H9 (cell line): ENCODE measurements around the gene PTCD2. TPM values are rescaled to one million over a fixed set of nuclear protein-coding genes. Genes with fewer than 3 reads are reported as not detected.

ENCODE experiments used
- DNase-seq: peaks from one replicate; pipeline ENCODE4 v3.0.0-alpha.2; 2017
- H2AFZ ChIP-seq: one replicate; pipeline ENCODE4 v1.6.1; 2013; ENCODE audit warnings: mild to moderate bottlenecking, low read length, control low read depth, moderate library complexity
- H2AK5ac ChIP-seq: 2 replicates; pipeline ENCODE4 v1.6.1; 2013; ENCODE audit warnings: low read length, control low read depth, mixed read lengths; ENCODE audit not compliant: insufficient read length
- H2BK120ac ChIP-seq: one replicate; pipeline ENCODE4 v1.6.1; 2013; ENCODE audit warnings: low read depth, mild to moderate bottlenecking, low read length, control low read depth, inconsistent platforms; ENCODE audit not compliant: poor library complexity, severe bottlenecking
- H2BK12ac ChIP-seq: 2 replicates; pipeline ENCODE4 v1.6.1; 2013; ENCODE audit warnings: low read length, control low read depth, mixed read lengths, low read depth; ENCODE audit not compliant: insufficient read length
- H2BK15ac ChIP-seq: 2 replicates; pipeline ENCODE4 v1.6.1; 2013; ENCODE audit warnings: low read depth, low read length, control low read depth
- H2BK20ac ChIP-seq: one replicate; pipeline ENCODE4 v1.6.1; 2013; ENCODE audit warnings: low read depth, mild to moderate bottlenecking, low read length, control low read depth, inconsistent platforms; ENCODE audit not compliant: poor library complexity, severe bottlenecking
- H2BK5ac ChIP-seq: 2 replicates; pipeline ENCODE4 v1.6.1; 2013; ENCODE audit warnings: low read length, control low read depth, mixed read lengths; ENCODE audit not compliant: insufficient read length
- H3K14ac ChIP-seq: 2 replicates; pipeline ENCODE4 v1.6.1; 2013; ENCODE audit warnings: low read length, control low read depth; ENCODE audit not compliant: insufficient read depth
- H3K18ac ChIP-seq: 2 replicates; pipeline ENCODE4 v1.6.1; 2013; ENCODE audit warnings: low read depth, mild to moderate bottlenecking, mixed read lengths, low read length, control low read depth; ENCODE audit not compliant: insufficient read length
- H3K23ac ChIP-seq: 2 replicates; pipeline ENCODE4 v1.6.1; 2013; ENCODE audit warnings: low read length, control low read depth, mixed read lengths, low read depth; ENCODE audit not compliant: insufficient read length
- H3K23me2 ChIP-seq: 2 replicates; pipeline ENCODE4 v1.6.1; 2013; ENCODE audit warnings: low read depth, mild to moderate bottlenecking, mixed read lengths, low read length, control low read depth; ENCODE audit not compliant: insufficient read length, poor library complexity, severe bottlenecking
- H3K27ac ChIP-seq: 2 replicates; pipeline ENCODE4 v1.5.1; 2013; ENCODE audit warnings: low read length, control low read depth, mixed read lengths, low read depth; ENCODE audit not compliant: insufficient read length
- H3K27me3 ChIP-seq: 2 replicates; pipeline ENCODE4 v1.6.1; 2013; ENCODE audit warnings: low read length, control low read depth, inconsistent platforms; ENCODE audit not compliant: insufficient read depth
- H3K4ac ChIP-seq: 2 replicates; pipeline ENCODE4 v1.6.1; 2013; ENCODE audit warnings: low read depth, mild to moderate bottlenecking, control low read depth, inconsistent platforms, low read length, moderate library complexity
- H3K4me1 ChIP-seq: 2 replicates; pipeline ENCODE4 v1.6.1; 2013; ENCODE audit warnings: low read length, control low read depth, inconsistent platforms; ENCODE audit not compliant: insufficient read depth
- H3K4me2 ChIP-seq: 2 replicates; pipeline ENCODE4 v1.6.1; 2013; ENCODE audit warnings: low read length, control low read depth, mixed read lengths; ENCODE audit not compliant: insufficient read length, insufficient read depth
- H3K56ac ChIP-seq: 2 replicates; pipeline ENCODE4 v1.6.1; 2013; ENCODE audit warnings: low read depth, mild to moderate bottlenecking, mixed read lengths, low read length, control low read depth; ENCODE audit not compliant: insufficient read length
- H3K79me1 ChIP-seq: 2 replicates; pipeline ENCODE4 v1.6.1; 2013; ENCODE audit warnings: low read depth, mild to moderate bottlenecking, moderate library complexity, low read length, control low read depth, inconsistent platforms; ENCODE audit not compliant: insufficient read depth, poor library complexity, severe bottlenecking
- H3K79me2 ChIP-seq: 2 replicates; pipeline ENCODE4 v1.6.1; 2013; ENCODE audit warnings: low read length, control low read depth, inconsistent platforms; ENCODE audit not compliant: insufficient read depth
- H3K9ac ChIP-seq: 2 replicates; pipeline ENCODE4 v1.6.1; 2013; ENCODE audit warnings: low read length, control low read depth, mixed read lengths; ENCODE audit not compliant: insufficient read length; ENCODE audit errors: extremely low read depth
- H3K9me3 ChIP-seq: one replicate; pipeline ENCODE4 v1.6.1; 2013; ENCODE audit warnings: low read depth, low read length, inconsistent platforms; ENCODE audit not compliant: control insufficient read depth
- H3T11ph ChIP-seq: one replicate; pipeline ENCODE4 v1.6.1; 2013; ENCODE audit warnings: mild to moderate bottlenecking, low read length, control low read depth, inconsistent platforms
- H4K20me1 ChIP-seq: one replicate; pipeline ENCODE4 v1.6.1; 2013; ENCODE audit not compliant: control insufficient read depth, insufficient read length, insufficient read depth
- H4K5ac ChIP-seq: 2 replicates; pipeline ENCODE4 v1.6.1; 2013; ENCODE audit warnings: low read depth, mild to moderate bottlenecking, mixed read lengths, low read length, control low read depth; ENCODE audit not compliant: insufficient read length
- H4K8ac ChIP-seq: replicated peaks from 2 replicates; pipeline ENCODE4 v1.6.1; 2013; ENCODE audit warnings: low read length, control low read depth, mixed read lengths, low read depth; ENCODE audit not compliant: insufficient read length
- H4K91ac ChIP-seq: 2 replicates; pipeline ENCODE4 v1.6.1; 2013; ENCODE audit warnings: low read depth, mild to moderate bottlenecking, moderate library complexity, mixed read lengths, low read length, control low read depth; ENCODE audit not compliant: insufficient read length
- H3K27ac Mint-ChIP-seq, 3 experiments: 2 replicates in 2 of 3; 3 replicates in 1 of 3; pipeline ENCODE4 v1.8.0; 2020 to 2021; ENCODE audit warnings: mixed read lengths in 3 of 3, mild to moderate bottlenecking in 1 of 3, moderate library complexity in 1 of 3
- H3K27me3 Mint-ChIP-seq: 2 replicates; pipeline ENCODE4 v1.8.0; 2021; ENCODE audit warnings: low read depth, mild to moderate bottlenecking, moderate library complexity, mixed read lengths
- H3K36me3 Mint-ChIP-seq, 3 experiments: 2 replicates in 2 of 3; 3 replicates in 1 of 3; pipeline ENCODE4 v1.8.0; 2020 to 2021; ENCODE audit warnings: low read depth in 3 of 3, mixed read lengths in 3 of 3; ENCODE audit not compliant: insufficient read depth in 1 of 3
- H3K4me1 Mint-ChIP-seq, 2 experiments: 2 replicates each; pipeline ENCODE4 v1.8.0; 2020; ENCODE audit warnings: mixed read lengths in 2 of 2
- H3K4me3 Mint-ChIP-seq, 2 experiments: 2 replicates in 1 of 2; 3 replicates in 1 of 2; pipeline ENCODE4 v1.8.0; 2020 to 2021; ENCODE audit warnings: mild to moderate bottlenecking in 2 of 2, mixed read lengths in 2 of 2, moderate library complexity in 1 of 2
- H3K9me3 Mint-ChIP-seq, 2 experiments: 2 replicates in 1 of 2; 3 replicates in 1 of 2; pipeline ENCODE4 v1.8.0; 2020; ENCODE audit warnings: mild to moderate bottlenecking in 2 of 2, mixed read lengths in 2 of 2, moderate library complexity in 1 of 2
- CTCF ChIP-seq: fragments of 200-600 bp; sonication (generic); conservative IDR thresholded peaks from 3 replicates; pipeline ENCODE4 v1.8.0; 2021; ENCODE audit warnings: antibody characterized with exemption, mild to moderate bottlenecking
- WGBS: extraction: QIAGEN DNeasy Blood & Tissue Kit; methylation state at CpG from one replicate; pipeline ENCODE4 v1.1.7; 2013; ENCODE audit warnings: missing lambda C conversion rate, low lambda C conversion rate, mixed read lengths; ENCODE audit not compliant: insufficient read length; ENCODE audit errors: extremely low coverage; 5-methylcytosine and 5-hydroxymethylcytosine counted together
- total RNA-seq: library from RNA; stranded (reverse); gene quantifications from 2 replicates; pipeline ENCODE4 v1.2.1, GENCODE V29; 2021

The PTCD2 gene
- total RNA-seq, 1 experiment from 2014 or later: 12.7 TPM

DNA sequence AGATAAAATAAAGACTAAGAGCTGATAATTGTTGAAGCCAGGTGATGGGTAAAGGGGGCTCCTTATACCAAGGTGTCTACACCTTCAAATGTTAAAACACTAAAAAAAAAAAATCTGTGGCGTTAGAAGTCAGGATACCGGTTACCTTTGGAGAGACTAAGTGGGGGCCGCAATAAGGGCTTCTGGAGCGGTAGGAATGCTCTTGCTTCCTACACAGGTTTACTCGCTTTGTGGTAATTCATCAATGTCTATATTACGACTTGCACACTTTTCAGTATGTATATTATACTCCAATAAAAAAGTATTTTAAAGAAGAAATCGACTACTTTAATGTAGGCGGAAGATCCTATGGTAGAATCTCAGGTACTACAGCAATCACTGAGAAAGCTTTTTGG, 12.6 kb upstream of the PTCD2 start:
- H3K27me3 Mint-ChIP-seq: no peaks in the 10 kb centered on the region
- Histone ChIP-seq H3K79me2 (peaks cover 7% of the 10 kb centered on the region; the same call in 1 of the 2 replicates), H4K20me1 (no peaks in the 10 kb centered on the region), H2BK120ac (no peak overlapping the region), H2BK15ac (no peak overlapping the region), H3K56ac (no peak overlapping the region), H3K9ac (peak overlapping the region; percentile 40), H3K27me3 (no peaks in the 10 kb centered on the region), H2BK12ac (no peak overlapping the region), H3K4ac (no peak overlapping the region), H4K91ac (no peak overlapping the region), H2BK20ac (no peak overlapping the region), H4K5ac (no peak overlapping the region), H3K9me3 (no peaks in the 10 kb centered on the region), H3K79me1 (peaks cover 3% of the 10 kb centered on the region), H2AK5ac (no peak overlapping the region), H3K4me2 (peak overlapping the region; percentile 1), H3K23me2 (no peaks in the 10 kb centered on the region), H3K23ac (no peak overlapping the region), H3K4me1 (peaks cover 6% of the 10 kb centered on the region; the same call in 1 of the 2 replicates), H3K14ac (peak overlapping the region; percentile 67; the same call in 1 of the 2 replicates), H3K27ac (peak overlapping the region; percentile 4), H3K18ac (peak overlapping the region; percentile 29), H2AFZ (no peak overlapping the region), H4K8ac (no peak overlapping the region), H3T11ph (no peak overlapping the region), H2BK5ac (no peak overlapping the region)
- no peak for DNase-seq
- no peak for TF ChIP-seq CTCF
- peak overlapping the region; percentile 96 to 99 (median 97); a peak in 6 of 7 replicates for H3K27ac Mint-ChIP-seq
- peaks cover 30 to 37% of the 10 kb centered on the region in 2 experiments for H3K4me1 Mint-ChIP-seq
- H3K9me3 Mint-ChIP-seq: no peaks in the 10 kb centered on the region; a peak in 1 of 5 replicates
- peak overlapping the region; percentile 79 to 83 for H3K4me3 Mint-ChIP-seq
- no CpG with 5 or more reads among the region's 8 CpGs for WGBS
- H3K36me3 Mint-ChIP-seq: peaks cover 11 to 45% (median 29%) of the 10 kb centered on the region in 3 experiments
